Endodermal cell (in vitro differentiated cells): ENCODE results near the gene CTAG2. TPM values are rescaled to one million over a fixed set of nuclear protein-coding genes. Genes with fewer than 3 reads are reported as not detected.

Source experiments
- DNase-seq: peaks from one replicate; pipeline ENCODE4 v3.0.0-alpha.2; 2017
- H3K27ac ChIP-seq: 2 replicates; pipeline ENCODE4 v1.5.1; 2013; ENCODE audit warnings: mild to moderate bottlenecking, low read depth, low read length, moderate library complexity
- H3K27me3 ChIP-seq: 2 replicates; pipeline ENCODE4 v1.6.1; 2013; ENCODE audit warnings: mild to moderate bottlenecking, low read length, moderate library complexity; ENCODE audit not compliant: insufficient read depth, control insufficient read depth, poor library complexity, severe bottlenecking
- H3K36me3 ChIP-seq: 2 replicates; pipeline ENCODE4 v1.7.0; 2013; ENCODE audit warnings: mild to moderate bottlenecking, low read length, moderate library complexity; ENCODE audit not compliant: control insufficient read depth, insufficient read depth
- H3K4me1 ChIP-seq: one replicate; pipeline ENCODE4 v1.7.0; 2013; ENCODE audit warnings: low read length; ENCODE audit not compliant: control insufficient read depth, insufficient read depth
- H3K4me3 ChIP-seq: 2 replicates; pipeline ENCODE4 v1.5.1; 2013; ENCODE audit warnings: mild to moderate bottlenecking, low read length, moderate library complexity
- H3K9ac ChIP-seq: 2 replicates; pipeline ENCODE4 v1.6.1; 2013; ENCODE audit warnings: mild to moderate bottlenecking, low read length, moderate library complexity; ENCODE audit not compliant: poor library complexity, severe bottlenecking; ENCODE audit errors: extremely low read depth
- H3K9me3 ChIP-seq: 2 replicates; pipeline ENCODE4 v1.6.1; 2013; ENCODE audit warnings: mild to moderate bottlenecking, low read length, moderate library complexity; ENCODE audit not compliant: control insufficient read depth
- H3K27ac Mint-ChIP-seq: 2 replicates; pipeline ENCODE4 v1.8.0; 2020; ENCODE audit warnings: mixed read lengths
- H3K27me3 Mint-ChIP-seq: 2 replicates; pipeline ENCODE4 v1.8.0; 2021; ENCODE audit warnings: mild to moderate bottlenecking, mixed read lengths; ENCODE audit not compliant: insufficient read depth
- H3K36me3 Mint-ChIP-seq: 2 replicates; pipeline ENCODE4 v1.8.0; 2020; ENCODE audit warnings: low read depth, mixed read lengths
- H3K4me1 Mint-ChIP-seq: 2 replicates; pipeline ENCODE4 v1.8.0; 2020; ENCODE audit warnings: mixed read lengths
- H3K4me3 Mint-ChIP-seq: 2 replicates; pipeline ENCODE4 v1.8.0; 2020; ENCODE audit warnings: mild to moderate bottlenecking, moderate library complexity, mixed read lengths
- H3K9me3 Mint-ChIP-seq: 2 replicates; pipeline ENCODE4 v1.8.0; 2020; ENCODE audit warnings: mild to moderate bottlenecking, mixed read lengths
- CTCF ChIP-seq: fragments of 200-600 bp; sonication (generic); conservative IDR thresholded peaks from 2 replicates; pipeline ENCODE4 v1.5.0; 2021; ENCODE audit warnings: antibody characterized with exemption, mild to moderate bottlenecking
- WGBS, 2 experiments: methylation state at CpG; one replicate each; pipeline versions ENCODE4 v1.1.5 to v1.1.7; 2013; ENCODE audit warnings: missing lambda C conversion rate in 2 of 2, mixed read lengths in 1 of 2; ENCODE audit not compliant: insufficient coverage in 1 of 2, insufficient read length in 1 of 2; 5-methylcytosine and 5-hydroxymethylcytosine counted together
- total RNA-seq, 2 donors: library from RNA; stranded (reverse); fragmentation: NEBNext Ultra II Directional in 1 of 2; extraction: Animal tissue kit (Norgen Biotek cat#: 25700) in 1 of 2; gene quantifications; 2 replicates in 1 of 2; 3 replicates in 1 of 2; pipeline ENCODE4 v1.2.1, GENCODE V29; 2021

CTAG2 gene
- total RNA-seq, 2 donors from 2014 or later: not detected

GRCh38 chrX:154654372-154654771 is 993 bp upstream of the CTAG2 start:
- Mint-ChIP-seq H3K9me3 (peaks cover 62% of the 10 kb centered on the region), H3K27ac (no peak overlapping the region), H3K27me3 (peaks cover 2% of the 10 kb centered on the region), H3K4me1 (no peaks in the 10 kb centered on the region), H3K4me3 (no peak overlapping the region), H3K36me3 (no peaks in the 10 kb centered on the region)
- DNase-seq: no peak
- Histone ChIP-seq H3K4me3 (no peak overlapping the region), H3K9me3 (no peaks in the 10 kb centered on the region), H3K27ac (no peak overlapping the region), H3K4me1 (no peaks in the 10 kb centered on the region), H3K9ac (no peak overlapping the region), H3K27me3 (no peaks in the 10 kb centered on the region), H3K36me3 (no peaks in the 10 kb centered on the region)
- WGBS, 2 experiments: 95 to 100% methylated on average over 6 to 9 of the region's 10 CpGs
- no peak for TF ChIP-seq CTCF

GRCh38 chrX:154653048-154653401 is 354 bp downstream of the CTAG2 start:
- 94% methylated on average over 6 of the region's 23 CpGs; no CpG with 5 or more reads in 1 of the 2 experiments for WGBS, 2 experiments
- no peaks in the 10 kb centered on the region for H3K27me3 ChIP-seq
- H3K9ac ChIP-seq: no peak overlapping the region
- DNase-seq: no peak
- no peak overlapping the region for H3K4me3 ChIP-seq
- Mint-ChIP-seq H3K27ac (no peak overlapping the region), H3K36me3 (no peaks in the 10 kb centered on the region), H3K27me3 (peaks cover 2% of the 10 kb centered on the region), H3K9me3 (peaks cover 56% of the 10 kb centered on the region), H3K4me1 (no peaks in the 10 kb centered on the region), H3K4me3 (no peak overlapping the region)
- no peak overlapping the region for H3K27ac ChIP-seq
- no peaks in the 10 kb centered on the region for H3K4me1 ChIP-seq
- H3K36me3 ChIP-seq: no peaks in the 10 kb centered on the region
- H3K9me3 ChIP-seq: no peaks in the 10 kb centered on the region
- no peak for TF ChIP-seq CTCF

- no peak for TF ChIP-seq CTCF
Measured at GRCh38 chrX:154652311-154653047, 900 bp downstream of the CTAG2 start.

More at GRCh38 chrX:154652311-154653047, 900 bp downstream of the CTAG2 start:
- Mint-ChIP-seq H3K27ac (no peak overlapping the region), H3K4me3 (no peak overlapping the region), H3K9me3 (peaks cover 53% of the 10 kb centered on the region), H3K36me3 (no peaks in the 10 kb centered on the region), H3K4me1 (no peaks in the 10 kb centered on the region), H3K27me3 (peaks cover 2% of the 10 kb centered on the region)
- H3K36me3 ChIP-seq: no peaks in the 10 kb centered on the region
- no peaks in the 10 kb centered on the region for H3K4me1 ChIP-seq
- no peak overlapping the region for H3K4me3 ChIP-seq
- H3K9ac ChIP-seq: no peak overlapping the region
- no peaks in the 10 kb centered on the region for H3K9me3 ChIP-seq
- H3K27me3 ChIP-seq: no peaks in the 10 kb centered on the region
- H3K27ac ChIP-seq: no peak overlapping the region
- DNase-seq: no peak
- WGBS, 2 experiments: 92 to 96% methylated on average over 4 to 26 of the region's 30 CpGs
